HepG2 (cell line): ENCODE results near the gene SUCLG2. TPM values are rescaled to one million over a fixed set of nuclear protein-coding genes. Genes with fewer than 3 reads are reported as not detected.

Source experiments
- FOXA3 ChIP-seq: IDR thresholded peaks from 2 replicates; pipeline ENCODE4 v1.6.1; 2016; ENCODE audit warnings: missing genetic modification reagents, missing compliant biosample characterization
- JUN ChIP-seq: sonication (generic); formaldehyde crosslinking; IDR thresholded peaks from 2 replicates; pipeline ENCODE4 v1.4.0; 2020; ENCODE audit warnings: mild to moderate bottlenecking, missing genetic modification reagents
- MEIS2 ChIP-seq: sonication (generic); formaldehyde crosslinking; IDR thresholded peaks from 2 replicates; pipeline ENCODE4 v1.9.0; 2021; ENCODE audit warnings: mild to moderate bottlenecking, missing genetic modification reagents
- RCOR2 ChIP-seq: IDR thresholded peaks from 2 replicates; pipeline ENCODE4 v1.6.1; 2016; ENCODE audit warnings: missing biosample characterization, missing genetic modification reagents
- STAG1 ChIP-seq: sonication (generic); formaldehyde crosslinking; IDR thresholded peaks from 2 replicates; pipeline ENCODE4 v1.4.0; 2020; ENCODE audit warnings: missing genetic modification reagents
- STAT5B ChIP-seq: sonication (generic); formaldehyde crosslinking; IDR thresholded peaks from 2 replicates; pipeline ENCODE4 v1.4.0; 2020; ENCODE audit warnings: missing genetic modification reagents
- TCF12 ChIP-seq, 2 experiments: fragments of 450-650 bp in 1 of 2; sonication (generic) in 1 of 2; formaldehyde crosslinking in 1 of 2; IDR thresholded peaks; 2 replicates each; pipeline versions ENCODE4 v1.6.1 to v1.8.0; 2017 to 2022; ENCODE audit warnings: antibody characterized with exemption in 1 of 2, mild to moderate bottlenecking in 1 of 2, missing genetic modification reagents in 1 of 2, moderate library complexity in 1 of 2
- ZFP1 ChIP-seq: IDR thresholded peaks from 2 replicates; pipeline ENCODE4 v1.6.1; 2016
- ZNF567 ChIP-seq: sonication (generic); formaldehyde crosslinking; IDR thresholded peaks from 2 replicates; pipeline ENCODE4 v1.8.1; 2023; ENCODE audit warnings: mild to moderate bottlenecking, missing genetic modification reagents, borderline replicate concordance
- ZNF773 ChIP-seq: sonication (generic); formaldehyde crosslinking; IDR thresholded peaks from 2 replicates; pipeline ENCODE4 v1.4.0; 2020; ENCODE audit warnings: missing genetic modification reagents, borderline replicate concordance
- ZNF841 ChIP-seq: sonication (generic); formaldehyde crosslinking; IDR thresholded peaks from 2 replicates; pipeline ENCODE4 v1.8.1; 2023; ENCODE audit warnings: missing genetic modification reagents, borderline replicate concordance
- ZZZ3 ChIP-seq: sonication (generic); formaldehyde crosslinking; IDR thresholded peaks from 2 replicates; pipeline ENCODE4 v1.4.0; 2020; ENCODE audit warnings: missing genetic modification reagents, mild to moderate bottlenecking, borderline replicate concordance
- polyA plus RNA-seq, 8 experiments: library from polyadenylated mRNA; depleted of rRNA in 3 of 8; stranded (reverse) in 7 of 8; unstranded in 1 of 8; fragments of >200 nt; fragmentation: Illumina TruSeq in 4 of 8; extraction: Trizol in 4 of 8; gene quantifications; 2 replicates each; pipeline versions ENCODE4 v1.2.1 to v1.2.3, GENCODE V29; 2011 to 2016; ENCODE audit warnings: low read depth in 4 of 8, missing spikeins in 1 of 8, mixed read lengths in 1 of 8; ENCODE audit not compliant: insufficient read depth in 1 of 8
- total RNA-seq, 5 experiments: library from RNA; depleted of rRNA; stranded (reverse); fragments of >200 nt; fragmentation: Illumina TruSeq; extraction: Trizol; gene quantifications; 2 replicates each; pipeline ENCODE4 v1.2.3, GENCODE V29; 2016; ENCODE audit warnings: low read depth in 1 of 5
- TF ChIP-seq, protein P1 (sequence below): IDR thresholded peaks from 2 replicates; pipeline ENCODE4 v1.6.1; 2018; ENCODE audit warnings: missing genetic modification reagents, mild to moderate bottlenecking, missing compliant biosample characterization
- TF ChIP-seq, protein P2 (sequence below): sonication (generic); formaldehyde crosslinking; IDR thresholded peaks from 2 replicates; pipeline ENCODE4 v1.5.1; 2020; ENCODE audit warnings: mild to moderate bottlenecking, missing genetic modification reagents, moderate library complexity
- TF ChIP-seq, protein P3 (sequence below): sonication (generic); formaldehyde crosslinking; IDR thresholded peaks from 2 replicates; pipeline ENCODE4 v1.4.0; 2020; ENCODE audit warnings: missing genetic modification reagents, borderline replicate concordance
- TF ChIP-seq, protein P4 (sequence below): sonication (generic); formaldehyde crosslinking; IDR thresholded peaks from 2 replicates; pipeline ENCODE4 v1.4.0; 2020; ENCODE audit warnings: missing genetic modification reagents, mild to moderate bottlenecking, borderline replicate concordance

SUCLG2 gene
- total and polyA plus RNA-seq, 2 of the 13 experiments (the other 11 are each of a cell fraction or from before 2014, with no cell fraction given) = 21.4 to 64.9 TPM

DNA sequence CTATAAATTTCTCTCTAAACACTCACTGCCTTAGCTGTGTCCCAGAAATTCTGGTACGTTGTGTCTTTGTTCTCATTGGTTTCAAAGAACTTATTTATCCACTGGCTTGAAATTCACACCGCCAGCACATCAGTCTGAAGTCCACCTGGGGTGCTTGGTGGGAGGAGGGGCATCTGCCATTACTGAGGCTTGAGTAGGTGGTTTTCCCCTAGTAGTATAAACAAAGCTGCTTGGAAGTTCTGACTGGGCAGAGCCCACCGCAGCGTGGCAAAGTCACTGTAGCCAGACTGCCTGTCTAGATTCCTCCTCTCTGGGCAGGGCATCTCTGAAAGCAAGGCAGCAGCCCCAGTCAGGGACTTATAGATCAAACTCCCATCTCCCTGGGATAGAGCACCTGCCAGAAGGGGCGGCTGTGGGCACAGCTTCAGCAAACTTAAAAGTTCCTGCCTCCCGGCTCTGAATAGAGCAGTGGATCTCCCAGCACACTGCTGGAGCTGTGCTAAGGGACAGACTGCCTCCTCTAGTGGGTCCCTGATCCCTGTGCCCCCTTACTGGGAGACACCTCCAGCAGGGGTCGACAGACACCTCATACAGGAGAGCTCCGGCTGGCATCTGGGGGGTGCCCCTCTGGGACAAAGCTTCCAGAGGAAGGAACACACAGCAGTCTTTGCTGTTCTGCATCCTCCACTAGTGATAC lies 114.1 kb downstream of the SUCLG2 start (continued):
- no peak for TF ChIP-seq STAT5B (CRISPR knock-in tag)
- no peak for TF ChIP-seq ZNF567
- no peak for TF ChIP-seq ZNF773
- no peak for TF ChIP-seq ZZZ3 (CRISPR knock-in tag)
- TF ChIP-seq, protein P1, sequence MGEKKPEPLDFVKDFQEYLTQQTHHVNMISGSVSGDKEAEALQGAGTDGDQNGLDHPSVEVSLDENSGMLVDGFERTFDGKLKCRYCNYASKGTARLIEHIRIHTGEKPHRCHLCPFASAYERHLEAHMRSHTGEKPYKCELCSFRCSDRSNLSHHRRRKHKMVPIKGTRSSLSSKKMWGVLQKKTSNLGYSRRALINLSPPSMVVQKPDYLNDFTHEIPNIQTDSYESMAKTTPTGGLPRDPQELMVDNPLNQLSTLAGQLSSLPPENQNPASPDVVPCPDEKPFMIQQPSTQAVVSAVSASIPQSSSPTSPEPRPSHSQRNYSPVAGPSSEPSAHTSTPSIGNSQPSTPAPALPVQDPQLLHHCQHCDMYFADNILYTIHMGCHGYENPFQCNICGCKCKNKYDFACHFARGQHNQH = no peak
- TF ChIP-seq, protein P2, sequence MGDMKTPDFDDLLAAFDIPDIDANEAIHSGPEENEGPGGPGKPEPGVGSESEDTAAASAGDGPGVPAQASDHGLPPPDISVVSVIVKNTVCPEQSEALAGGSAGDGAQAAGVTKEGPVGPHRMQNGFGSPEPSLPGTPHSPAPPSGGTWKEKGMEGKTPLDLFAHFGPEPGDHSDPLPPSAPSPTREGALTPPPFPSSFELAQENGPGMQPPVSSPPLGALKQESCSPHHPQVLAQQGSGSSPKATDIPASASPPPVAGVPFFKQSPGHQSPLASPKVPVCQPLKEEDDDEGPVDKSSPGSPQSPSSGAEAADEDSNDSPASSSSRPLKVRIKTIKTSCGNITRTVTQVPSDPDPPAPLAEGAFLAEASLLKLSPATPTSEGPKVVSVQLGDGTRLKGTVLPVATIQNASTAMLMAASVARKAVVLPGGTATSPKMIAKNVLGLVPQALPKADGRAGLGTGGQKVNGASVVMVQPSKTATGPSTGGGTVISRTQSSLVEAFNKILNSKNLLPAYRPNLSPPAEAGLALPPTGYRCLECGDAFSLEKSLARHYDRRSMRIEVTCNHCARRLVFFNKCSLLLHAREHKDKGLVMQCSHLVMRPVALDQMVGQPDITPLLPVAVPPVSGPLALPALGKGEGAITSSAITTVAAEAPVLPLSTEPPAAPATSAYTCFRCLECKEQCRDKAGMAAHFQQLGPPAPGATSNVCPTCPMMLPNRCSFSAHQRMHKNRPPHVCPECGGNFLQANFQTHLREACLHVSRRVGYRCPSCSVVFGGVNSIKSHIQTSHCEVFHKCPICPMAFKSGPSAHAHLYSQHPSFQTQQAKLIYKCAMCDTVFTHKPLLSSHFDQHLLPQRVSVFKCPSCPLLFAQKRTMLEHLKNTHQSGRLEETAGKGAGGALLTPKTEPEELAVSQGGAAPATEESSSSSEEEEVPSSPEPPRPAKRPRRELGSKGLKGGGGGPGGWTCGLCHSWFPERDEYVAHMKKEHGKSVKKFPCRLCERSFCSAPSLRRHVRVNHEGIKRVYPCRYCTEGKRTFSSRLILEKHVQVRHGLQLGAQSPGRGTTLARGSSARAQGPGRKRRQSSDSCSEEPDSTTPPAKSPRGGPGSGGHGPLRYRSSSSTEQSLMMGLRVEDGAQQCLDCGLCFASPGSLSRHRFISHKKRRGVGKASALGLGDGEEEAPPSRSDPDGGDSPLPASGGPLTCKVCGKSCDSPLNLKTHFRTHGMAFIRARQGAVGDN (CRISPR knock-in tag) = peak; percentile 38; the same call in 1 of the 2 replicates
- TF ChIP-seq RCOR2 (CRISPR knock-in tag) = 0 out of 2 replicates have a peak, but pooled peaks have one; percentile 22
- TF ChIP-seq, protein P3, sequence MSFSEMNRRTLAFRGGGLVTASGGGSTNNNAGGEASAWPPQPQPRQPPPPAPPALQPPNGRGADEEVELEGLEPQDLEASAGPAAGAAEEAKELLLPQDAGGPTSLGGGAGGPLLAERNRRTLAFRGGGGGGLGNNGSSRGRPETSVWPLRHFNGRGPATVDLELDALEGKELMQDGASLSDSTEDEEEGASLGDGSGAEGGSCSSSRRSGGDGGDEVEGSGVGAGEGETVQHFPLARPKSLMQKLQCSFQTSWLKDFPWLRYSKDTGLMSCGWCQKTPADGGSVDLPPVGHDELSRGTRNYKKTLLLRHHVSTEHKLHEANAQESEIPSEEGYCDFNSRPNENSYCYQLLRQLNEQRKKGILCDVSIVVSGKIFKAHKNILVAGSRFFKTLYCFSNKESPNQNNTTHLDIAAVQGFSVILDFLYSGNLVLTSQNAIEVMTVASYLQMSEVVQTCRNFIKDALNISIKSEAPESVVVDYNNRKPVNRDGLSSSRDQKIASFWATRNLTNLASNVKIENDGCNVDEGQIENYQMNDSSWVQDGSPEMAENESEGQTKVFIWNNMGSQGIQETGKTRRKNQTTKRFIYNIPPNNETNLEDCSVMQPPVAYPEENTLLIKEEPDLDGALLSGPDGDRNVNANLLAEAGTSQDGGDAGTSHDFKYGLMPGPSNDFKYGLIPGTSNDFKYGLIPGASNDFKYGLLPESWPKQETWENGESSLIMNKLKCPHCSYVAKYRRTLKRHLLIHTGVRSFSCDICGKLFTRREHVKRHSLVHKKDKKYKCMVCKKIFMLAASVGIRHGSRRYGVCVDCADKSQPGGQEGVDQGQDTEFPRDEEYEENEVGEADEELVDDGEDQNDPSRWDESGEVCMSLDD (CRISPR knock-in tag) = no peak
- no peak for TF ChIP-seq JUN
- peak; percentile 31; the same call in 1 of the 2 replicates for TF ChIP-seq FOXA3
- TF ChIP-seq ZNF841 (CRISPR knock-in tag) = no peak
- no peak for TF ChIP-seq ZFP1
- TF ChIP-seq STAG1 (CRISPR knock-in tag) = peak; percentile 60
- no peak for TF ChIP-seq MEIS2 (CRISPR knock-in tag)
- TF ChIP-seq TCF12 (IDR thresholded peaks at IDR 0.05) = no peak
- TF ChIP-seq TCF12 (CRISPR knock-in tag; IDR thresholded peaks at IDR 0.05) = no peak
- TF ChIP-seq, protein P4, sequence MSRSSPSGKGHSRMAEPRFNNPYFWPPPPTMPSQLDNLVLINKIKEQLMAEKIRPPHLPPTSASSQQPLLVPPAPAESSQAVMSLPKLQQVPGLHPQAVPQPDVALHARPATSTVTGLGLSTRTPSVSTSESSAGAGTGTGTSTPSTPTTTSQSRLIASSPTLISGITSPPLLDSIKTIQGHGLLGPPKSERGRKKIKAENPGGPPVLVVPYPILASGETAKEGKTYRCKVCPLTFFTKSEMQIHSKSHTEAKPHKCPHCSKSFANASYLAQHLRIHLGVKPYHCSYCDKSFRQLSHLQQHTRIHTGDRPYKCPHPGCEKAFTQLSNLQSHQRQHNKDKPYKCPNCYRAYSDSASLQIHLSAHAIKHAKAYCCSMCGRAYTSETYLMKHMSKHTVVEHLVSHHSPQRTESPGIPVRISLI = no peak
